ENCODE data around the gene AGR3. TPM values are rescaled to one million over a fixed set of nuclear protein-coding genes. Genes with fewer than 3 reads are reported as not detected.

Gene AGR3
- not detected in 2 replicates for total RNA-seq

GRCh38 chr7:16881844-16882243 is at the start of gene AGR3:
Gene AGR3 (minus strand): TSS chr7:16881983. CDS start chr7:16878618, 3,365 bp downstream.

Other genes with a start within 250 kb of the AGR3 start
- 6.2 and 8.0 TPM in 2 replicates for gene ANKMY2, start 236.2 kb downstream of the AGR3 start, total RNA-seq
- 88.9 and 95.7 TPM in 2 replicates for gene BZW2, start 235.8 kb downstream of the AGR3 start, total RNA-seq
- gene TSPAN13, start 128.2 kb downstream of the AGR3 start, total RNA-seq, result 21.7 and 32.2 TPM in 2 replicates
- gene AGR2, start 77.0 kb downstream of the AGR3 start, total RNA-seq, result 9.2 and 279 TPM in 2 replicates

All from tracheal epithelial cell (primary cell).